Measurements from ENCODE around the gene COQ2. TPM values are rescaled to one million over a fixed set of nuclear protein-coding genes. Genes with fewer than 3 reads are reported as not detected.
"Not testable (repeated sequence)": the region's sequence is repeated elsewhere in the genome, so short reads cannot be mapped to it uniquely, and the experiment has no call there.

COQ2 gene, protein sequence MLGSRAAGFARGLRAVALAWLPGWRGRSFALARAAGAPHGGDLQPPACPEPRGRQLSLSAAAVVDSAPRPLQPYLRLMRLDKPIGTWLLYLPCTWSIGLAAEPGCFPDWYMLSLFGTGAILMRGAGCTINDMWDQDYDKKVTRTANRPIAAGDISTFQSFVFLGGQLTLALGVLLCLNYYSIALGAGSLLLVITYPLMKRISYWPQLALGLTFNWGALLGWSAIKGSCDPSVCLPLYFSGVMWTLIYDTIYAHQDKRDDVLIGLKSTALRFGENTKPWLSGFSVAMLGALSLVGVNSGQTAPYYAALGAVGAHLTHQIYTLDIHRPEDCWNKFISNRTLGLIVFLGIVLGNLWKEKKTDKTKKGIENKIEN
- polyA plus RNA-seq = 10 to 100 TPM in 2 of 4 donors, 1 to 10 TPM in 2; 6.3 to 21.7 (median 11.3) TPM
- long read RNA-seq, donor 1, transcript COQ2-206 (7 exons, 1,641 nt) = major isoform, 13 of 34 reads
- long read RNA-seq, donor 1, partial matches to known transcripts = 19 of 34 reads
- long read RNA-seq, donor 1, other reads (novel, unspliced or antisense) = 0 of 34 reads
- long read RNA-seq, donor 2, partial matches to known transcripts = 0 of 3 reads
- long read RNA-seq, donor 2, other reads (novel, unspliced or antisense) = 0 of 3 reads
- long read RNA-seq, donor 3, partial matches to known transcripts = 0 of 4 reads
- long read RNA-seq, donor 3, other reads (novel, unspliced or antisense) = 0 of 4 reads
- long read RNA-seq, donor 4, partial matches to known transcripts = 0 of 2 reads
- long read RNA-seq, donor 4, other reads (novel, unspliced or antisense) = 0 of 2 reads
- long read RNA-seq, donor 5, partial matches to known transcripts = 0 of 1 reads
- long read RNA-seq, donor 5, other reads (novel, unspliced or antisense) = 0 of 1 reads
- long read RNA-seq, donor 6, transcript COQ2-206 (7 exons, 1,641 nt) = major isoform, 5 of 5 reads
- long read RNA-seq, donor 6, partial matches to known transcripts = 0 of 5 reads
- long read RNA-seq, donor 6, other reads (novel, unspliced or antisense) = 0 of 5 reads
- long read RNA-seq, donor 7, transcript COQ2-206 (7 exons, 1,641 nt) = major isoform, 25 of 41 reads
- long read RNA-seq, donor 7, partial matches to known transcripts = 16 of 41 reads
- long read RNA-seq, donor 7, other reads (novel, unspliced or antisense) = 0 of 41 reads
- long read RNA-seq, donor 8 = 0 reads
- long read RNA-seq, donor 9, partial matches to known transcripts = 0 of 3 reads
- long read RNA-seq, donor 9, other reads (novel, unspliced or antisense) = 0 of 3 reads
- long read RNA-seq, donor 10, partial matches to known transcripts = 8 of 12 reads
- long read RNA-seq, donor 10, other reads (novel, unspliced or antisense) = 0 of 12 reads

DNA sequence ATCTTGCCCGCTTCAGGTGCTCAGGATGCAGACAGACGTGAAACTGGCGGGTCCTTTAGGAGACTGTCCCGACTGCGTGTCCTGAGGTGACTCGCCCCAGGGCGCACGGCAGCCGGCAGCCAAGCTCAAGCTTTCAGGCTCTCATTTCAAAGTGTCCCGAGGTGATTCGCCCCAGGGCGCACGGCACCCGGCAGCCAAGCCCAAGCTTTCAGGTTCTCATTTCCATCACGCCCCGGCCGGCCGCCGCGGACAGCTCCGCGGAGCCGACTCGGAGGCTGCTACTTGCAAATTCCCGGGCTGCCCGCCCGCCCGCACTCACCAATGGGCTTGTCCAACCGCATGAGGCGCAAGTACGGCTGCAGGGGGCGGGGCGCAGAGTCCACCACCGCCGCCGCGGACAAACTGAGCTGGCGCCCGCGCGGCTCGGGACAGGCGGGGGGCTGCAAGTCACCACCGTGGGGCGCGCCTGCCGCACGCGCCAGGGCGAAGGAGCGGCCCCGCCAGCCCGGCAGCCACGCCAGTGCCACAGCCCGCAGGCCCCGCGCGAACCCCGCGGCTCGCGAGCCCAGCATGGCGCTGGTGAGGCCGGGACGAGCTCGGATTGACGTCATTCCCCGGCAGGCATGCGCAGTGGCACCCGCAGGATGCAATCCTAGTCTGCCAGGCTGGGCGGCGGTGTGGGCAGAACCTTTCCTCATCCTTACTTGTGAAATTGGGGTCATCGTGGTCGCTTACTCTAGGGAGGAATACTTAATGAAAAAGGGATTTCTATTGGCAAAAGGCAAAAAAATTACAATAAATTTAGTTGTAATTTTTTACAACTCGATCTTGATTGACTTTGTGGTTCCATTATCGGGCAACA, at the start of gene COQ2:
Gene COQ2 (minus strand): TSS at position 606 of the 862 bp plus-strand sequence. CDS start 34 bp downstream, at position 572.
- Histone ChIP-seq H3K27ac (ENCODE audit: low read depth in 1 of 3, low read length in 2 of 3) (peak within 1 kb of the TSS; percentile 62 to 99 (median 94)), H3K9me3 (ENCODE audit: control insufficient read depth in 2 of 2, insufficient read depth in 1 of 2, low read depth in 1 of 2, low read length in 1 of 2) (no peaks in the 10 kb centered on the region), H3K27me3 (ENCODE audit: control insufficient read depth in 3 of 3, insufficient read depth in 3 of 3, low read length in 3 of 3) (no peaks in the 10 kb centered on the region), H3K4me1 (ENCODE audit: control insufficient read depth in 3 of 3, insufficient read depth in 2 of 3, low read depth in 1 of 3, low read length in 2 of 3) (peaks cover 0 to 10% (median 3%) of the 10 kb centered on the region in 3 donors), H3K4me3 (ENCODE audit: low read depth in 1 of 3, low read length in 3 of 3) (peak within 1 kb of the TSS; percentile 59 to 81 (median 65)), H3K36me3 (ENCODE audit: control insufficient read depth in 3 of 3, insufficient read depth in 2 of 3, low read depth in 1 of 3, low read length in 3 of 3) (no peaks in the 10 kb centered on the region)
- DNase-seq (peak; percentile 93 to 98), FAIRE-seq (no peak)
- 0 to 1% (median 0%) methylated on average over 60 to 76 of the region's 76 CpGs for WGBS, 3 donors

- Histone ChIP-seq H3K4me3 (ENCODE audit: low read depth in 1 of 3, low read length in 3 of 3) (no peak overlapping the region), H3K27ac (ENCODE audit: low read depth in 1 of 3, low read length in 2 of 3) (no peak overlapping the region), H3K4me1 (ENCODE audit: control insufficient read depth in 3 of 3, insufficient read depth in 2 of 3, low read depth in 1 of 3, low read length in 2 of 3) (peaks cover 1 to 8% (median 3%) of the 10 kb centered on the region in 3 donors), H3K27me3 (ENCODE audit: control insufficient read depth in 3 of 3, insufficient read depth in 3 of 3, low read length in 3 of 3) (peaks cover 0 to 16% (median 0%) of the 10 kb centered on the region in 3 donors), H3K9me3 (ENCODE audit: control insufficient read depth in 2 of 2, insufficient read depth in 1 of 2, low read depth in 1 of 2, low read length in 1 of 2) (no peaks in the 10 kb centered on the region), H3K36me3 (ENCODE audit: control insufficient read depth in 3 of 3, insufficient read depth in 2 of 3, low read depth in 1 of 3, low read length in 3 of 3) (no peaks in the 10 kb centered on the region)
- FAIRE-seq (no peak), DNase-seq (no peak)
- WGBS, 3 donors = 80 to 91% (median 88%) methylated on average over 3 of the region's 3 CpGs
These were observed 47.4 kb upstream of the COQ2 start for GRCh38 chr4:83331956-83332355.

GRCh38 chr4:83329521-83330110, 45.0 kb upstream of the COQ2 start:
- FAIRE-seq (no peak), DNase-seq (no peak)
- H3K36me3 ChIP-seq (ENCODE audit: control insufficient read depth in 3 of 3, insufficient read depth in 2 of 3, low read depth in 1 of 3, low read length in 3 of 3) = no peaks in the 10 kb centered on the region
- 82 to 87% (median 86%) methylated on average over 5 of the region's 5 CpGs for WGBS, 3 donors
- peaks cover 0 to 6% (median 0%) of the 10 kb centered on the region in 3 donors for H3K27me3 ChIP-seq (ENCODE audit: control insufficient read depth in 3 of 3, insufficient read depth in 3 of 3, low read length in 3 of 3)
- no peaks in the 10 kb centered on the region for H3K9me3 ChIP-seq (ENCODE audit: control insufficient read depth in 2 of 2, insufficient read depth in 1 of 2, low read depth in 1 of 2, low read length in 1 of 2)
- H3K27ac ChIP-seq (ENCODE audit: low read depth in 1 of 3, low read length in 2 of 3) = no peak overlapping the region
- H3K4me1 ChIP-seq (ENCODE audit: control insufficient read depth in 3 of 3, insufficient read depth in 2 of 3, low read depth in 1 of 3, low read length in 2 of 3) = peaks cover 0 to 3% (median 1%) of the 10 kb centered on the region in 3 donors
- no peak overlapping the region for H3K4me3 ChIP-seq (ENCODE audit: low read depth in 1 of 3, low read length in 3 of 3)

DNA sequence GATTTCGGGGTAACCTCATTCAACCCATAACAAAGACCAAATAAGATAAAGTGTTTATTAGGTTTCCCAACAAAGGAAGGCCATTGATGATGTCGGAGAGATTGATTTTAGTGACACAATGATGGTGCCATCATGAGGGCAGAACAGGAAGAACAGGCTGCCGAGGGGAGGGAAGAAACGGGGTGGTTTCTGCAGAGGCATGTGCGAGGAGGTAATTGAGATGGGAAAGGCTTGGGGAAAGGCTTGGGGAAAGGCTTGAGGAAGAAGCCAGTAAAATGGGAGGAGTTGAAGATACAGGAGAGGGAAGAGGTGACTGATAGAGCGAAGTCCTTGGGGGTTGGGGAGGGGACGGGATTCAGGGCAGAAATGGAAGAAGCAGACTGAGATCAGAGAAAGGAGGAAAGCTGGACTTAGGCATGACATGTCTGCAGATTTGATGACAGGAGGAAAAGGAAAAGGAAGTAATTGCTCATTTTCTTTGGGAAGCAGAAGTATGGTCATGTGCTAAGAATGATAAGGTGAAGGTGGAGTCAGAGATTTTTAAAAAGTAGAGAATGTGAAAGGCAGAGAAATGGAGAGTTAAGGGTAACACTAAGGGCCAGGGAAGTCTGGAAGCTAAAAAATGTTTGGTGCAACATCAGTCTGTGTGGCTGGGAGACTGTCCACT, 44.1 kb upstream of the COQ2 start:
- FAIRE-seq (no peak), DNase-seq (peak in 1 of 2 donors; percentile 42)
- Histone ChIP-seq H3K36me3 (ENCODE audit: control insufficient read depth in 3 of 3, insufficient read depth in 2 of 3, low read depth in 1 of 3, low read length in 3 of 3) (no peaks in the 10 kb centered on the region), H3K4me1 (ENCODE audit: control insufficient read depth in 3 of 3, insufficient read depth in 2 of 3, low read depth in 1 of 3, low read length in 2 of 3) (peaks cover 0 to 1% (median 0%) of the 10 kb centered on the region in 3 donors), H3K27ac (ENCODE audit: low read depth in 1 of 3, low read length in 2 of 3) (no peak overlapping the region), H3K9me3 (ENCODE audit: control insufficient read depth in 2 of 2, insufficient read depth in 1 of 2, low read depth in 1 of 2, low read length in 1 of 2) (no peaks in the 10 kb centered on the region), H3K27me3 (ENCODE audit: control insufficient read depth in 3 of 3, insufficient read depth in 3 of 3, low read length in 3 of 3) (no peaks in the 10 kb centered on the region), H3K4me3 (ENCODE audit: low read depth in 1 of 3, low read length in 3 of 3) (no peak overlapping the region)
- 53 to 63% (median 61%) methylated on average over 7 of the region's 7 CpGs for WGBS, 3 donors

DNA sequence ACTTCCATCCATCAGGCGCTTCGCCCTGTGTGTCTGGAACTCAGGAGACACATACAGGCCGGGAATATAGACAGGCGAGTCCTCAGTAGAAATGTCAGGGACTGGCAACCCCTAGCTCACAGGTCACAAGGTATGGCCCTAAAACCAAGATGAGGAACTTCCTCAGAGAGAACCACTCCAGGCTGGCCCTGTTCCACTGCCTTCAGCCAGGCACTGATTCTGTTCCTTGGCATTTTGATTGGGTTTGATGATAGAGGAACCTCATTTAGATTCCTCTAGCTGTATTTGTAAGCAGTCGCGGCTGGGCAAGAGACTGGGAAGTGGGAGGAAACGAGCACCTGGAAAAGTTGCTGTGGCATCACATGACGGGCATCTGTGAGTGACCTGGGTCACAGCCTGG, 41.9 kb upstream of the COQ2 start:
- FAIRE-seq = no peak
- no peaks in the 10 kb centered on the region for H3K36me3 ChIP-seq (ENCODE audit: control insufficient read depth in 3 of 3, insufficient read depth in 2 of 3, low read depth in 1 of 3, low read length in 3 of 3)
- WGBS, 3 donors = 84 to 86% (median 85%) methylated on average over 8 of the region's 8 CpGs
- no peaks in the 10 kb centered on the region for H3K9me3 ChIP-seq (ENCODE audit: control insufficient read depth in 2 of 2, insufficient read depth in 1 of 2, low read depth in 1 of 2, low read length in 1 of 2)
- H3K4me1 ChIP-seq (ENCODE audit: control insufficient read depth in 3 of 3, insufficient read depth in 2 of 3, low read depth in 1 of 3, low read length in 2 of 3) = peaks cover 0 to 6% (median 0%) of the 10 kb centered on the region in 3 donors
- DNase-seq = no peak
- H3K27me3 ChIP-seq (ENCODE audit: control insufficient read depth in 3 of 3, insufficient read depth in 3 of 3, low read length in 3 of 3) = no peaks in the 10 kb centered on the region
- H3K4me3 ChIP-seq (ENCODE audit: low read depth in 1 of 3, low read length in 3 of 3) = no peak overlapping the region
- no peak overlapping the region for H3K27ac ChIP-seq (ENCODE audit: low read depth in 1 of 3, low read length in 2 of 3)

DNA sequence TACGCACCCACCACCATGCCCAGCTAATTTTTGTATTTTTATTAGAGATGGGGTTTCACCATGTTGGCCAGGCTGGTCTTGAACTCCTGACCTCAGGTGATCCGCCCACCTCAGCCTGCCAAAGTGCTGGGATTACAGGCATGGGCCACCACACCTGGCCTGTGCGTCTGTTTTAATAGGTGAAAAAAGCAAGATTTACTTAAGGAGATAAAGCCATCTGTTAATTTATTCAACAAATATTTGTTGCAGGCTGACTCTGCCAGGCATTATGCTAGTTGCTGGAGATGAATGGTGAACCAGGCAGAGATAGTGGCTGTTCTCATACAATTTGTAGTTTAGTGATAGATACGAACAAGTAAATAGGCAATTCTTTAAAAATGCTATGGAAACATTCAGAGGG, 40.7 kb upstream of the COQ2 start:
- not testable (repeated sequence) for H3K4me3 ChIP-seq (ENCODE audit: low read depth in 1 of 3, low read length in 3 of 3); DNase-seq; H3K27me3 ChIP-seq (ENCODE audit: control insufficient read depth in 3 of 3, insufficient read depth in 3 of 3, low read length in 3 of 3); H3K4me1 ChIP-seq (ENCODE audit: control insufficient read depth in 3 of 3, insufficient read depth in 2 of 3, low read depth in 1 of 3, low read length in 2 of 3); H3K36me3 ChIP-seq (ENCODE audit: control insufficient read depth in 3 of 3, insufficient read depth in 2 of 3, low read depth in 1 of 3, low read length in 3 of 3); FAIRE-seq; H3K9me3 ChIP-seq (ENCODE audit: control insufficient read depth in 2 of 2, insufficient read depth in 1 of 2, low read depth in 1 of 2, low read length in 1 of 2); H3K27ac ChIP-seq (ENCODE audit: low read depth in 1 of 3, low read length in 2 of 3)
- WGBS, 3 donors = 68 to 85% (median 82%) methylated on average over 4 of the region's 4 CpGs

DNA sequence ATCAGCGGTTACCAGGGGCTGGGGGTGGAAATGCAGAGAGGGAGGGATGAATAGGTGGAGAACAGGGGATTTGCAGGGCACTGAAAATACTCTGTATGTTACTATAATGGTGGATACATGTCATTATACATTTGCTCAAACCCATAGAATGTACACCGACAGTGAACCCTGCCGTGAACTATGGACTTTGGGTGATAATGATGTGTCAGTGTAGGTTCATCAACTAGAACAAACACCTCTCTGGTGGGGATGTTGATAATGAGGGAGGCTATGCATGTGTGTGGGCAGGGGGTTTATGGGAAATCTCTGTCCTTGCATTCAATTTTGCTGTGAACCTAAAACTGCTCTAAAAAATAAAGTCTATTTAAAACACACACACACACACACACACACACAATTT, 38.5 kb upstream of the COQ2 start:
- Histone ChIP-seq H3K27ac (ENCODE audit: low read depth in 1 of 3, low read length in 2 of 3) (no peak overlapping the region), H3K27me3 (ENCODE audit: control insufficient read depth in 3 of 3, insufficient read depth in 3 of 3, low read length in 3 of 3) (no peaks in the 10 kb centered on the region), H3K9me3 (ENCODE audit: control insufficient read depth in 2 of 2, insufficient read depth in 1 of 2, low read depth in 1 of 2, low read length in 1 of 2) (no peaks in the 10 kb centered on the region), H3K4me3 (ENCODE audit: low read depth in 1 of 3, low read length in 3 of 3) (no peak overlapping the region), H3K36me3 (ENCODE audit: control insufficient read depth in 3 of 3, insufficient read depth in 2 of 3, low read depth in 1 of 3, low read length in 3 of 3) (no peaks in the 10 kb centered on the region), H3K4me1 (ENCODE audit: control insufficient read depth in 3 of 3, insufficient read depth in 2 of 3, low read depth in 1 of 3, low read length in 2 of 3) (peaks cover 0 to 6% (median 0%) of the 10 kb centered on the region in 3 donors)
- 41 to 85% (median 63%) methylated on average over 3 of the region's 3 CpGs for WGBS, 3 donors
- peak; percentile 44 to 62 for DNase-seq
- FAIRE-seq = no peak
